Measurements from ENCODE around the gene USP2. TPM values are rescaled to one million over a fixed set of nuclear protein-coding genes. Genes with fewer than 3 reads are reported as not detected.

The USP2 gene
- total and polyA plus RNA-seq, 2 of the 8 experiments (the other 6 are each of a cell fraction or from before 2014, with no cell fraction given), result 2.2 to 6.9 TPM

- Histone ChIP-seq H4K91ac (replicated peaks; ENCODE audit: insufficient read length, low read length) (no peak overlapping the region), H3K23ac (ENCODE audit: insufficient read length) (no peak overlapping the region), H2BK5ac (ENCODE audit: low read depth, low read length) (no peak overlapping the region), H4K20me1 (replicated peaks in 1 of 2; ENCODE audit: control insufficient read depth in 1 of 2, insufficient read depth in 2 of 2, low read length in 2 of 2) (peaks cover 0 to 8% of the 10 kb centered on the region in 2 experiments), H3K36me3 (ENCODE audit: control insufficient read depth in 2 of 4, insufficient read depth in 4 of 4, low read length in 3 of 4) (no peaks in the 10 kb centered on the region), H3K18ac (ENCODE audit: extremely low read depth, low read length) (0 out of 2 replicates have a peak overlapping the region, but pooled peaks have one; percentile 15), H2AFZ (ENCODE audit: low read length) (no peak overlapping the region), H3K14ac (ENCODE audit: insufficient read length) (no peak overlapping the region), H3K4me1 (replicated peaks in 1 of 4; ENCODE audit: control insufficient read depth in 3 of 4, insufficient read depth in 4 of 4, low read length in 3 of 4) (peaks cover 0 to 18% (median 13%) of the 10 kb centered on the region in 4 experiments; a peak in 6 of 7 replicates), H3K4me3 (ENCODE audit: extremely low read depth in 1 of 4, insufficient read depth in 2 of 4, low read depth in 3 of 4, low read length in 4 of 4) (no peak overlapping the region), H3K4ac (replicated peaks; ENCODE audit: insufficient read length, low read depth, low read length) (no peak overlapping the region), H3K79me1 (ENCODE audit: low read depth, low read length) (no peaks in the 10 kb centered on the region), H2BK120ac (replicated peaks; ENCODE audit: low read depth, low read length) (no peak overlapping the region), H4K5ac (ENCODE audit: insufficient read length, low read depth, low read length) (no peak overlapping the region), H2BK12ac (ENCODE audit: low read depth, low read length) (peak overlapping the region; percentile 14; the same call in 1 of the 2 replicates), H3K27ac (ENCODE audit: low read depth, low read length) (no peak overlapping the region), H3K9ac (replicated peaks in 1 of 4; ENCODE audit: extremely low read depth in 1 of 4, low read depth in 3 of 4, low read length in 3 of 4) (no peak overlapping the region), H3K79me2 (ENCODE audit: control insufficient read depth in 1 of 2, insufficient read depth in 2 of 2, low read length in 2 of 2) (no peaks in the 10 kb centered on the region), H4K8ac (ENCODE audit: extremely low read depth, insufficient read depth, low read length) (no peak overlapping the region), H3K9me3 (ENCODE audit: insufficient read depth in 2 of 2, low read depth in 1 of 2, low read length in 1 of 2) (no peaks in the 10 kb centered on the region; a peak in 1 of 4 replicates), H2AK5ac (ENCODE audit: low read depth, low read length) (0 out of 2 replicates have a peak overlapping the region, but pooled peaks have one; percentile 40), H2BK20ac (ENCODE audit: low read length) (no peak overlapping the region), H3K23me2 (ENCODE audit: low read depth, low read length) (peaks cover 4% of the 10 kb centered on the region; the same call in 1 of the 2 replicates), H2BK15ac (ENCODE audit: low read length) (peak overlapping the region; percentile 88), H3K27me3 (replicated peaks in 1 of 4; ENCODE audit: control insufficient read depth in 3 of 4, extremely low read depth in 1 of 4, insufficient read depth in 3 of 4, low read length in 3 of 4) (peaks cover 9 to 23% (median 21%) of the 10 kb centered on the region in 4 experiments), H3K4me2 (ENCODE audit: insufficient read depth in 1 of 2, low read depth in 2 of 2, low read length in 2 of 2) (no peak overlapping the region), H3K56ac (replicated peaks; ENCODE audit: insufficient read length, low read depth, low read length) (no peak overlapping the region)
- POLR2A ChIA-PET (ENCODE audit: partially characterized antibody), result interaction anchor here (1.0 to 1.8 kb wide), 4 partner anchors 12 to 195 kb away, joined by 3 to 5 read pairs (median 4); partner anchors contain the start of gene RNF26
- DNase-seq (ENCODE audit: low read depth in 1 of 2, low spot score in 2 of 2), result no peak
- FAIRE-seq, result no peak
- 78% methylated on average over 16 of the region's 17 CpGs; no CpG with 5 or more reads in 1 of the 2 experiments for WGBS, 2 experiments (ENCODE audit: extremely low coverage in 1 of 2, insufficient coverage in 1 of 2, insufficient read length in 1 of 2, insufficient replicate concordance in 2 of 2, low coverage in 1 of 2, low lambda C conversion rate in 2 of 2, missing lambda C conversion rate in 1 of 2)
- CTCF ChIA-PET (ENCODE audit: partially characterized antibody), result interaction anchor here (0.6 to 26.3 kb wide), 18 partner anchors 8 to 237 kb away, joined by 3 to 474 read pairs (median 4); partner anchors contain the start of genes C1QTNF5, MFRP, THY1 and USP2
- TF ChIP-seq NRF1 (IDR thresholded peaks at IDR 0.05; ENCODE audit: low read depth, low read length), result no peak
- TF ChIP-seq JUND (IDR thresholded peaks at IDR 0.05; ENCODE audit: low read length), result no peak
- no peak for TF ChIP-seq RXRA (IDR thresholded peaks at IDR 0.05; ENCODE audit: insufficient read depth, low read depth, low read length)
- TF ChIP-seq POLR2A (IDR thresholded peaks at IDR 0.05; ENCODE audit: control extremely low read depth in 1 of 2, low read depth in 2 of 2, low read length in 2 of 2), result no peak
- TF ChIP-seq SIRT6 (IDR thresholded peaks at IDR 0.05; ENCODE audit: low read length), result no peak
- TF ChIP-seq GABPA (IDR thresholded peaks at IDR 0.05; ENCODE audit: borderline replicate concordance, insufficient read depth, low read length), result no peak
Observed at GRCh38 chr11:119368121-119369034, 13.1 kb downstream of the USP2 start.
